IPS-18a (cell line): ENCODE measurements around the gene MYCBP2.
"Not testable (repeated sequence)": the region's sequence is repeated elsewhere in the genome, so short reads cannot be mapped to it uniquely, and the experiment has no call there.

Experiments
- H3K27ac ChIP-seq: one replicate; pipeline ENCODE4 v1.5.1; 2013; ENCODE audit warnings: low read length
- H3K27me3 ChIP-seq: one replicate; pipeline ENCODE4 v1.6.1; 2013; ENCODE audit warnings: mild to moderate bottlenecking, low read length; ENCODE audit not compliant: control insufficient read depth, insufficient read depth
- H3K36me3 ChIP-seq: one replicate; pipeline ENCODE4 v1.6.1; 2013; ENCODE audit warnings: low read depth, low read length; ENCODE audit not compliant: control insufficient read depth
- H3K4me1 ChIP-seq: one replicate; pipeline ENCODE4 v1.6.1; 2013; ENCODE audit warnings: low read depth, low read length; ENCODE audit not compliant: control insufficient read depth
- H3K4me3 ChIP-seq: one replicate; pipeline ENCODE4 v1.5.1; 2013; ENCODE audit warnings: low read length
- H3K9ac ChIP-seq: one replicate; pipeline ENCODE4 v1.6.1; 2013; ENCODE audit warnings: mild to moderate bottlenecking, low read length, moderate library complexity
- H3K9me3 ChIP-seq: one replicate; pipeline ENCODE4 v1.6.1; 2013; ENCODE audit warnings: low read depth, low read length; ENCODE audit not compliant: control insufficient read depth

The MYCBP2 gene

DNA sequence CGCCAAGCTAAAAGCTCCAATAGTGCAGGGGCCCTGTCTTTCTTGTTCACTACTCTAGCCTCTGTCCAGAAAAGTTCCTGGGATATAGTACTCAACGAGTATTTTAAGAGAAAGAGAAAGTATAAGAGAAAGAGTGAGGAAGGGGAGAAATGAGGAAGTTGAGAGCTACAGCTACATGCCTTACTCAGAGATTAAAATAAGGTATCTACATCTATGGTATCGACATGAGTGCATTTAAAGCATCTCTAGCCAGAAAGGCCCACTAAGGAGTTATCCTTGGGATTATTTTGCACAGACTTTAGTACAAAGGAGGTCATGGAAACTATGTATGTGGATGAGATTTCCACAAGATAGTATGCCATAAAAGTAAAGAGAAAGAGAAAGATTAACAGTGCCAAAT is 28.5 kb downstream of the MYCBP2 start:
- Histone ChIP-seq H3K36me3 (no peaks in the 10 kb centered on the region), H3K27me3 (no peaks in the 10 kb centered on the region), H3K9ac (no peak overlapping the region), H3K4me1 (peaks cover 9% of the 10 kb centered on the region), H3K9me3 (no peaks in the 10 kb centered on the region), H3K27ac (no peak overlapping the region), H3K4me3 (no peak overlapping the region)

DNA sequence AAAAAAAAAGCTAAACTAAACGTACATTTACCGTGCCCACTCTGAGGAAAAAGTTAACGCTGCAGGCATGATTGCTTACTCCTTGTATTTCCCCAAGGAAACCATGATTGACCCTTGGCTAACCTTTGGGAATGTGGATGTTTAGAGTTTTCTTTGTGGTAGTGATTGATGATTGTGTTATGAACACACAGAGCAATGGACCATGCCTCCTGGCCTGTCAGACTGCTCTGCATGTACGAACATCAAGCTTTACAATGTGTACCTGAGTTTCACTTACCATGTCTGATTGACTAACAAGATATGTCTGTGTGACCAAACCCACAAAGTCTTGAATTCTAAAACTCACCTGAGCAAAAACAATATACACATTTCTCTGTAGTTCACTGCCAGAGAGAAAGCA is 35.1 kb downstream of the MYCBP2 start:
- Histone ChIP-seq H3K9ac (no peak overlapping the region), H3K4me3 (no peak overlapping the region), H3K27ac (no peak overlapping the region), H3K9me3 (no peaks in the 10 kb centered on the region), H3K36me3 (peaks cover 5% of the 10 kb centered on the region), H3K4me1 (peaks cover 12% of the 10 kb centered on the region), H3K27me3 (no peaks in the 10 kb centered on the region)

DNA sequence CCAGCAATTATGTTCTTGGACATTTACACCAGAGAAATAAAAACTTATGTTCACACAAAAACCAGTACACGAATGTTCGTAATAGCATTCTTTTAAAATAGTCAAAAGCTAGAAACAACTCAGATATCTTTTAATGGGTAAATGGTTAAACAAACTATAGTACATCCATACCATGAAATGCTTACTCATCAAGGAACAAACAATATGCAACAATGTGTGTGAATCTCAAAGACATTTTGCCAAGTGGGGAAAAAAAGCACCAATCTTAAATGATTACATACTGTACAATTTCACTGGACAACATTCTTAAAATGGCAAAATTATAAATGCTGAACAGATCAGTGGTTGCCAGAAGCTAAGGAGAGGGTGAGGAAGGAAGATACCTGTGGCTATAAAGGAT is 36.6 kb downstream of the MYCBP2 start:
- H3K27me3 ChIP-seq, result no peaks in the 10 kb centered on the region

DNA sequence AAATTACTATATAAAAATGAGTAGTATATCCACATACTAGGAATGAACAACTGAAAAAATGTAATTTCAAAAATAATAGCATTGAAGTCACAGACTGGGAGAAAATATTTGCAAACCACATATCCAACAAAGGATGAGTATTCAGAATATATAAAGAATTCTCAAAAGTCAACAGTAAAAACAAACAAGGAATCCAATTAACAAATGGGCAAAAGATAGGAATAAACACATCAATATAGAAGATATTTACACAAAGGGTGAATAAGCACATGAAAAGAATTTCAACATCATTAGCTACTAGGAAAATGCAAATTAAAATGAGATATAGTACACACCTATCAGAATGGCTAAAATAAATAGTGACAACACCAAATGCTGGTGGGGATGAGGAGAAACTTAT is 37.0 kb downstream of the MYCBP2 start:
- Histone ChIP-seq H3K9ac (no peak overlapping the region), H3K4me1 (peaks cover 12% of the 10 kb centered on the region), H3K9me3 (no peaks in the 10 kb centered on the region), H3K27ac (no peak overlapping the region), H3K4me3 (no peak overlapping the region), H3K36me3 (peaks cover 5% of the 10 kb centered on the region), H3K27me3 (no peaks in the 10 kb centered on the region)

More for the DNA sequence above, 36.6 kb downstream of the MYCBP2 start:
- no peaks in the 10 kb centered on the region for H3K9me3 ChIP-seq
- H3K36me3 ChIP-seq, result peaks cover 5% of the 10 kb centered on the region
- no peak overlapping the region for H3K9ac ChIP-seq
- H3K27ac ChIP-seq, result no peak overlapping the region
- no peak overlapping the region for H3K4me3 ChIP-seq
- peaks cover 12% of the 10 kb centered on the region for H3K4me1 ChIP-seq

DNA sequence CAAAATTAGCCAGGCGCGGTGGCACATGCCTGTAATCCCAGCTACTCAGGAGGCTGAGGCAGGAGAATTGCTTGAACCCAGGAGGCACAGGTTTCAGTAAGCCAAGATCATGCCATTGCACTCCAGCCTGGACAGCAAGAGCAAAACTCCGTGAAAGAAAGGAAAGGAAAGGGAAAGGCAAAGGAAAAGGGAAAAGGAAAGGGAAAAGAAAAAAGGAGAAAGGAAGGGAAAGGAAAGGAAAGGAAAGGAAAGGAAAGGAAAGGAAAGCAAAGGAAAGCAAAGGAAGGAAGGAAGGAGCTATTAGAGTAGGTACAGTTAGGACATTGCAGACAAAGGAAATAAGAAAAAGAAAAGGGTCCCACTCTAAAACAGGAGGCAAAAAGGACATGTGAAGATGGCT is 41.3 kb downstream of the MYCBP2 start:
- H3K4me1 ChIP-seq, result peaks cover 12% of the 10 kb centered on the region
- not testable (repeated sequence) for H3K36me3 ChIP-seq, H3K27ac ChIP-seq, H3K9me3 ChIP-seq, H3K9ac ChIP-seq, H3K4me3 ChIP-seq, H3K27me3 ChIP-seq

DNA sequence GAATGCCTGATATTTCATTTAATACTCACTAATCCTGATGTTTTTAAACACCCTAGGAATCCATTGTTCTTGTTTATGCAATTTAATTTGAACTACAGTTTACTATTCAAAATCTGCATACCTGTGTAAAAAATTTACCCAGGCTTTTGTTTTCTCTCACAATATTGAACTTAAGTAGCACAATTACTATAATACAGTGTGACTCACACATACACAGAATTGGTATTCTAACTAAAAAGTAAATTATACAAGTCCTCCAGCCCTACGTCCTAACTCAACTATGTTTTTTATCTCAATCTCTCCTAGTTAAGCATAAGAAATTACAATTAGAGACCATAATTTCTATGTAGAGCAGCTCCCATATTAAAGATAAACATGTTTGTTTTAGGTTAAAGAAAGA is 41.8 kb downstream of the MYCBP2 start:
- H3K4me1 ChIP-seq, result peaks cover 12% of the 10 kb centered on the region
- no peaks in the 10 kb centered on the region for H3K9me3 ChIP-seq
- no peak overlapping the region for H3K9ac ChIP-seq
- no peak overlapping the region for H3K27ac ChIP-seq
- no peaks in the 10 kb centered on the region for H3K36me3 ChIP-seq
- H3K27me3 ChIP-seq, result no peaks in the 10 kb centered on the region
- H3K4me3 ChIP-seq, result no peak overlapping the region

DNA sequence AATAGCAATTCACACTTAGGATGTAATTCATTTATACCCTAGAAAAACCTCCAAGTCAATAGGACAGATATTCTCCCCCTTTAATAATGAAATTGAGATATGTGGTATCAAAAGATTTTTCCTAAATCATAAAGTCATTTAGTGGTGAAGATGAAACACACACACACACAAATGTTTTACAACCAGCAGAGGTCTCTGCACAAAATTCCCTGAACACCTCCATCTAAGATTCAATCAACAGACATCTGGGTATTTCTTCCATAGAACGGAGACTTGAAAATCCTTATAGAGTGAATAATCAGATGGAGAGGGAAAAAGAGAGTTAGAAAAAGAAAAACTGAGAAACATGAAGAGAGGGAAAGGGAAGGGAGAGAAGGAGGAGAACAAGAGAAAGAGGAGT is 52.8 kb downstream of the MYCBP2 start:
- Histone ChIP-seq H3K27ac (no peak overlapping the region), H3K9ac (no peak overlapping the region), H3K4me1 (no peaks in the 10 kb centered on the region), H3K9me3 (no peaks in the 10 kb centered on the region), H3K36me3 (peaks cover 22% of the 10 kb centered on the region), H3K4me3 (no peak overlapping the region), H3K27me3 (no peaks in the 10 kb centered on the region)

DNA sequence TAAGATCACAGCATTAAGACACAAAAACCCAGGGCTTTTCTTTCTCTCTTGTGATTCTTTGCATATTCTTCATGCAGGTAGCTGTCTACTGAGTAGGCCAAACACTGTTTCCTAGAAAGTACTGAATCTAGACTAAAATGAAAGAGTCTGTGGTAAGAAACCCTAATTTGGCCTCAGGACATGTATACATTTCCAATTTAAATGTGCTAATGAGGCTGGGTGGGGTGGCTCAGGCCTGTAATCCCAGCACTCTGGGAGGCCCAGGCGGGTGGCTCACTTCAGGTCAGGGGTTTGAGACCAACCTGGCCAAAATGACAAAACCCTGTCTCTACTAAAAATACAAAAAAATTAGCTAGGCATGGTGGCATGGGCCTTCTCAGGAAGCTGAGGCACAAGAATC is 57.8 kb downstream of the MYCBP2 start:
- Histone ChIP-seq H3K4me3 (no peak overlapping the region), H3K27me3 (no peaks in the 10 kb centered on the region), H3K36me3 (peaks cover 30% of the 10 kb centered on the region), H3K4me1 (no peaks in the 10 kb centered on the region), H3K9ac (no peak overlapping the region), H3K9me3 (no peaks in the 10 kb centered on the region), H3K27ac (no peak overlapping the region)

DNA sequence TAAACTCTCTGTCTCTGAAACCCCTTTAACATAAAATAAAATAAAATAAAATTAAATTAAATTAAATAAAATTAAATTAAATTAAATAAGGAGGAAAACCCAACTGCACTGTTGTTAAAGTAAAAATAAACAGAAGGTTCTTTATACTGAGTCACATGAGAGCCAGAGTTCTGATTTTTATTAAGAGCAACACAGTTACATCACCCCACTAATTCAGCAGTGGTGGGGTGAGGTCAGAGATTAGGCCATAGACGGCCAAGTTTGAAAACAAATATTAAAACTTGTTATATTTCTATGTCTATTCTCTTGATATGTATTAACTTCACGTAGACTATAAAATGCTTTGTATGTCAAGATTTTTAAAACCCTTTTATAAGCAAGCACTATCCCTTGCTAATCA is 59.5 kb downstream of the MYCBP2 start:
- Histone ChIP-seq H3K9me3 (no peaks in the 10 kb centered on the region), H3K27ac (no peak overlapping the region), H3K4me1 (no peaks in the 10 kb centered on the region), H3K27me3 (no peaks in the 10 kb centered on the region), H3K36me3 (peaks cover 24% of the 10 kb centered on the region), H3K9ac (no peak overlapping the region), H3K4me3 (no peak overlapping the region)

DNA sequence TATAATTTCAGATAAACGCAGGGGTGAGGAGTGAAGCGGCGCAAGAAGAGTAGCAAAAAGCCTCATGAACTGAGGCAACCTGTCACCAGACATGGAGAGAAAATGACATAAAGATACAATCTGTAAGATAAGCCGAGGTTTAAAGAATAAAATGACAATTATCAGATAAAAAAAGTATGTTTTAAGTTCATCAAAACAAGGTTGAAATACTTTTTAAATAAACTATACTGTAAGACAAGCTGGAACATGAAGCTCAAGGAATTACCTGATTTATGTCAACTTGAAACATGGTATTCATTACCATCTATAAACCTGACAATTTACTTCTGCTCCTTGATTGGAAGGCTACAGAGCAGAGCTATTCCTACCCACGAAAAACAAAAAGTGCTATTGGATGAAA is 61.6 kb downstream of the MYCBP2 start:
- no peaks in the 10 kb centered on the region for H3K27me3 ChIP-seq
- H3K9me3 ChIP-seq, result no peaks in the 10 kb centered on the region
- H3K9ac ChIP-seq, result no peak overlapping the region
- no peak overlapping the region for H3K27ac ChIP-seq
- peaks cover 21% of the 10 kb centered on the region for H3K36me3 ChIP-seq
- no peaks in the 10 kb centered on the region for H3K4me1 ChIP-seq
- no peak overlapping the region for H3K4me3 ChIP-seq

DNA sequence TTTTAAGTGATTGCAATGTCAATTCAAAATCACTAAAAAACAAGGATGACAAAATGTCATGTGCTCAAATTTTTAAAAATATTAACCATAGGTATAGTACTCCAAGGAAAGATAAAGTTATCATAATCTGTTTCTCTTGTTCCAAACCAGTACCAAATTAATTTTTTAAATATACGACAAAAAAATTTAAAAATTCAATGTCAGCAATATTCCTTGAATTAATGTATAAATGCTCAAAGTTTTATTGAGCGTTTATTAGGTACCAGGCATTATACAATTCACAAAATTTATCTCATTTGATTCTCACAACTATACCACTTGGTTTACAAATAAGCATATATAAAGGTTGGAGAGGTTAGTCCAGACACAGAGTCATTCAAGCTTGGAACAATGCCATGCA is 64.7 kb downstream of the MYCBP2 start:
- peaks cover 10% of the 10 kb centered on the region for H3K36me3 ChIP-seq
- H3K9ac ChIP-seq, result no peak overlapping the region
- no peak overlapping the region for H3K4me3 ChIP-seq
- H3K4me1 ChIP-seq, result no peaks in the 10 kb centered on the region
- H3K27ac ChIP-seq, result no peak overlapping the region
- H3K9me3 ChIP-seq, result no peaks in the 10 kb centered on the region
- H3K27me3 ChIP-seq, result no peaks in the 10 kb centered on the region

DNA sequence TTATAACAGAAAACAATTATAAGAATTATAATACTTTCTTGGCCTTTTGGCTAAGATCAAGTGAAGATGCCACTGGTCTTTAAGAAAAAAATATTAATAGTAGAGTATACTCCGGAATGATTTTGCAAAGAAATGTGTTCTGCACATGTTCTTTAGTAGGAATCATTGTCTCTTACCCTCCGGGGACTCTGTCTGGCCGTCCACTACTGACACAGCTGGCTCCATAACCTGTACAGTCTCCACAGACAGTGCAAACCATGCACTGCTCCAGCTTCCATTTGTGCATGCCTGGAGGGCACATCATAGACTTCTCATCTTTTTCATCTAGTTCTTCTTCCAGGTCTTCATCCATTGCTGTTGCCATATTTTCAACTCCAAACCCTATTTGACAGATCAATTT is 75.9 kb downstream of the MYCBP2 start:
- Histone ChIP-seq H3K9me3 (no peaks in the 10 kb centered on the region), H3K9ac (no peak overlapping the region), H3K27ac (no peak overlapping the region), H3K27me3 (no peaks in the 10 kb centered on the region), H3K36me3 (no peaks in the 10 kb centered on the region), H3K4me3 (no peak overlapping the region), H3K4me1 (no peaks in the 10 kb centered on the region)

DNA sequence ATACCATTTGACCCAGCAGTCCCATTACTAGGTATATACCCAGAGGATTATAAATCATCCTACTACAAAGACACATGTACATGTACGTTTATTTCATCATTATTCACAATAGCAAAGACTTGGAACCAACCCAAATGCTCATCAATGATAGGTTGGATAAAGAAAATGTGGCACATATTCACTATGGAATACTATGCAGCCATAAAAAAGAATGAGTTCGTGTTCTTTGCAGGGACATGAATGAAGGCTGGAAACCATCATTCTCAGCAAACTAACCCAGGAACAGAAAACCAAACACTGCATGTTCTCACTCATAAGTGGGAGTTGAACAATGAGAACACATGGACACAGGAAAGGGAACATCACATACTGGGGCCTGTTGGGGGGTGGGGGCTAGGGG is 81.7 kb downstream of the MYCBP2 start:
- not testable (repeated sequence) for H3K9ac ChIP-seq, H3K27me3 ChIP-seq, H3K9me3 ChIP-seq, H3K27ac ChIP-seq, H3K4me1 ChIP-seq, H3K36me3 ChIP-seq, H3K4me3 ChIP-seq
